ENCODE data around the gene ADGRG4. TPM values are rescaled to one million over a fixed set of nuclear protein-coding genes. Genes with fewer than 3 reads are reported as not detected.

ADGRG4 gene
- polyA plus RNA-seq, 4 donors: not detected

DNA sequence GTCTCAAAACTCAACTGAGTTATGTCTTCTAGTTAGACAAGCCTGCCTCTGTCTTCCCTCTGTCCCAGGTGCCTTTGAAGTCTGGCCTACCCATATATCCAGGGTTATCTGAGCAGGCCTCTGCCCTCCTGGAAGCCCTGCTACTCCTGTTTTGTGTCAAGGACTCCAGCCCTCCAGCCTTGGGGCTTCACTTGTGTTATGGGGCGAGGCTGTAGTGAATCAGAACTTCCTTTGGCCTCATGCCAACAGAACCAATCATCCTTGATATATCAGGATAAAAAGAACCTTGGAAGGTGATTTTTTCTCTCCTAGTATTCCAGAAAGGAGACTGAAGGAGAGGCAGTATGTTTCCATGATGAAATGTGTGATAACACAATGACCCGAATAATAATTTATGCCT is 8.9 kb upstream of the ADGRG4 start:
- no peak for DNase-seq (ENCODE audit: low read depth in 4 of 4, low spot score in 2 of 4)

DNA sequence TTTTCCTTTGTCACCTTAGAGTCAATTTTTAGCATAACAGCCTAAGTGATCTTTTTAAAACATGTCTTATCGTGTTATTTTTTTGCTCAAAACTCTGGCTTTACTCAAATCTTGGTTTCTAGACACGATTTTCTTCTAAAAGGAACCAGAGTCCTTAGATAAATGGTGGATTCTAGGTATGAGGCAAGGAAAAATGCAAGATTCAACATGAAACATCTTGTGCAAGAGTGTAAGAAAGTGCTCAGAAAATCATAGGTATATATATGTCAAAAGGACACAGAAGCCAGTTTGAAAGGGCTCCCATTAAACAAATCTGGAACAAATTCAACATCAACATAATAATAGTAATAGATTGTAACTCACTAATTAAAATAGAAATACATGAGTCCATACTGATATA is 8.1 kb upstream of the ADGRG4 start:
- no peak for DNase-seq (ENCODE audit: low read depth in 4 of 4, low spot score in 2 of 4)

DNA sequence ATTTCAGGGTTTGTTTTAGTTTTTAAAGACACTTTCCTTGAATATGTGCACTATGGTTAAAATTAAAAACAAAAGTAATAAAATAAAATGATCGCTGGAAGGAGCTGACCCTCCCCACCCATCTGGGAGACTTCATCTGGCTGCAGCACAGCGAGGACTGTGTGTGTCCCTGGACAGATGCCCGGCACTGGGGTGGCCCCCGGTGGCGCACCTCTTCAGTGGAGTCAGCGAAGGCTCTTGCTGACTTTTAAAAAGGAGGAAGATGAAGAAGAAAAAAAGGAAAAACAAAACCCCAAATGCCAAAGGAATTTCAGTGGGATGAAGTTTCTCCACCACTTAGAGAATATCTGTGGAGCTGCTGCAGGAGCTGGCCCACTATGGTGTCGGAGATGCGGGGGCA is 5.4 kb upstream of the ADGRG4 start:
- no peak for DNase-seq (ENCODE audit: low read depth in 4 of 4, low spot score in 2 of 4)

DNA sequence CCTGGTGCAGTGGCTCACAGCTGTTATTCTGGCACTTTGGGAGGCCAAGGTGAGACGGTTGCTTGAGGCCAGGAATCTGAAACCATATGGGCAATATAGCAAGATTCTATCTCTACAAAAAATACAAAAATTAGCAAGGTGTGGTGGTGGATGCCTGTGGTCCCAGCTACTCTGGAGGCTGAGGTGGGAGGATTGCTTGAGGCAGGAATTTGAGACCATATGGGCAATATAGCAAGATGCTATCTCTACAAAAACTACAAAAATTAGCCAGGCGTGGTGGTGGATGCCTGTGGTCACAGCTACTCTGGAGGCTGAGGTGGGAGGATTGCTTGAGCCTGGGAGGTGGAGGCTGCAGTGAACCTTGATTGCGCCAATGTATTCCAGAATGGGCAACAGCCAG is 2.3 kb downstream of the ADGRG4 start:
- DNase-seq (ENCODE audit: low read depth in 4 of 4, low spot score in 2 of 4): no peak

DNA sequence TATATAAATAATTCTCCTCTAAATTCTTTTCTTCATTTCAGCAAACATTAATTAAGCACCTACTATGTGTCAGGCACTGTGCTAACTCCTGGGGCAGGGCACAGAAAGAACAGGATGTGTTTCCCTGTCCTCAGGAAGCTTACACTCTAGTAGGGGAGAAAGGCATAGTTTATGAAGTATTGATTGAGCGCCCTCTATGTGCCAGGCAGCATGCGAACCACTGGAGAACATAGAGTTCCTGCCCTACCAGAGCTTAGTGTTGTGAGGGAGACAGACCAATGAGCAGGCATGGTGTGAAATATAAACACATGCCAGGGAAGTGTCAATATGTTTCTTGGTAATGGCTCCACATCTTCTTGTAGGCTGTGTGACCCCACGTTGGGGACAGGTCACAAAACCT is 3.7 kb downstream of the ADGRG4 start:
- DNase-seq (ENCODE audit: low read depth in 4 of 4, low spot score in 2 of 4): no peak

DNA sequence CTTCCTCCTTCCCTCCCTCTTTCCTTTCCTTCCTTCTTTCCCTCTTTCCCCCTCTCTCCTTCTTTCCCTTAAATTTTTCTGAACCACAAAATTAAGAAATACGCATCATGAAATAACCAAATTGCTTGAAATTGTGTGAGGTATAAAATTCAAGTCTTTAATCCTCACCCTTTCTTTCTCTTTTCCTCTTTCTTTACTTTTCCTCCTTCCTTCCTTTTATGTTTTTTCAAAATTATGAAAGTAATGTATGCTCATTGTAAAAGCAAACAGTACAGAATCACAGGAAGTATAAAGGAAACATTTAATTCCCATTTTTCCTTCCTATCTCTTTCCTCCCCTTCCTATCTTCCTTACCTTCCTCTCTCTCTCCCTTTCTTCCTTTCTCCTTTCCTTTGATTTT is 5.4 kb downstream of the ADGRG4 start:
- DNase-seq (ENCODE audit: low read depth in 4 of 4, low spot score in 2 of 4): no peak

DNA sequence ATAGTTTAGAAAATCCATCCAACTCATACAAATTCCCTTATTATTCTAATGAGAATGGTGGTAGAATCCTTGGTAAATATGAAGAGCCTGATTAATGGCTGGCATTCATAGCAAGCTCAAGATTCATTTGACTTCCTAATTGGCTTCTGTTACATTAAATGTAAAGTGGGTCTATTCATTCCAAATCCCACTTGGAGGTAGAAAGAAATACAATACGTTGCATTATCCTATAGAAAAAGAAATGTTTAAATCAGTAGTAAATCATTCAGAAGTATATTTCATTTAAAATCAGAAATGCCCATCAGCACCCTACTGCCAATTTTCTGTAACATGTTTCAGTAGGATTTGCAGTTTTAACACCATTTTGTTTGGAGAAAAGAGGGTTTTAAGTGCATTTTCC is 6.7 kb downstream of the ADGRG4 start:
- DNase-seq (ENCODE audit: low read depth in 4 of 4, low spot score in 2 of 4): no peak

DNA sequence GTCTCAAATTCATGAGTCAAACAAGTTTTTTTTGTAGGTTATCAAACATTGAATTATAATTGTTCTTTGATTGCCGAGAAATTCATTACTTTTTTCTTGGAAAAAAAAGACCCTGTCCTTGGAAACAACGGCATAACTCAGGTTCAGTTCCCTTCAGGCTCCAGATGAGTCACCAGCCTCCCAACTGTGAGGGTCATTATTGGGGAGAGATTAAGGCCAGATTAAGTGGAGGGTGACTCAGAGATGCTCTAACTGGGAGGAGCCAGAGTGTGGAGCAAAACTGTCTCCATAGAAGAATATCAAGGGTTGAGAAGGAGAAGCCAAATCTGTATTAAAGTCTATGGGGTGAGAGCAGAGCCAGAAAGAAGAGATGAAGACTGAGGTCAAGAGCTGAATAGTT is 9.6 kb downstream of the ADGRG4 start:
- no peak for DNase-seq (ENCODE audit: low read depth in 4 of 4, low spot score in 2 of 4)

DNA sequence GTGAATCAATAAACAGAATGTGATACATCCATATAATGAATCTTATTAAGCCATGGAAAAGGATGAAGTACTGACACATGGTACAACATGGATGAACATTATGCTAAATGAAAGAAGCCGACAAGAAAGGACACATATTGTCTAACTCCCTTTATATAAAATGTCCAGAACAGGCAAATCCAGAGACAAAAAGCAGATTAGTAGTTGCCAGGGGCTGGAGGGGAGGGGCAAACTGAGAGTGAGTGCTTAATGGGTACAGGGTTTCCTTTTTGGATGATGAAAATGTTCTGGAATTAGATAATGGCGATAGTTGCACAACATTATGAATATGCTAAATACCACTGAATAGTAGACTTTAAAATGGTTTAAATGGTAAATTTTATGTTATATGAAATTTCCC is 17.4 kb downstream of the ADGRG4 start:
- no peak for DNase-seq (ENCODE audit: low read depth in 4 of 4, low spot score in 2 of 4)

DNA sequence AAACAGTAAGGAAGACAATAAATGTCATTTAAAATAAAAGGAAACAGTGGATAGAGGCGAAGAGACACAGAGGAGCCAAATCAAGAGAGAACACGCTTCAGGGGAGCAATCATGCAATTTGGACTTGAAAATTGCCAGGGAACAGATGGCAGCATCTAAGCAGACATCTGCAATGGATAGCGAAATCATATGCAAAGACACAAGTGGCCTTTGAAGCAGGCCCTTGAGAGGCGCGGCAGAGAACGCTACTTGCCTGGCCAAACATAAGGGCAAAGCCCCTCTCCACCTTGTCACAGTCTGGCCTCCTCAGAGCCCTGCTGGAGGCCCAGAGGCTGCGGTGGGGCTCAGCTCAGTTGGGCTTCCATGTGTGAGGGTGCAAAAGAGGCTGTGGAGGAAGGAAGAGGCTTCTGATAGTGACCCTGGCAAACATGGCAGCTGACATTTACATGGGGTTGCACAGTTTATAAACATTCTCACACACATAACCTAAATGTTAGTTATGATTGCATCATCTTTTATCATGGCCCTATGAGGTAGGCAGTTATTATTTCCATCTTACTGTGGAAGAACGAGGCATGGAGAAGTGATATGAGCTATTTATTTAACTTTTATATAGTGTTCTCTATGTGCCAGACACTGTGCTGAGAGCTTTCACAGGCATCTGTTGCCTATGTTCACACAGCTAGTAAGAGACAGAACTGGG is 18.3 kb downstream of the ADGRG4 start:
- no peak for DNase-seq (ENCODE audit: low read depth in 4 of 4, low spot score in 2 of 4)

DNA sequence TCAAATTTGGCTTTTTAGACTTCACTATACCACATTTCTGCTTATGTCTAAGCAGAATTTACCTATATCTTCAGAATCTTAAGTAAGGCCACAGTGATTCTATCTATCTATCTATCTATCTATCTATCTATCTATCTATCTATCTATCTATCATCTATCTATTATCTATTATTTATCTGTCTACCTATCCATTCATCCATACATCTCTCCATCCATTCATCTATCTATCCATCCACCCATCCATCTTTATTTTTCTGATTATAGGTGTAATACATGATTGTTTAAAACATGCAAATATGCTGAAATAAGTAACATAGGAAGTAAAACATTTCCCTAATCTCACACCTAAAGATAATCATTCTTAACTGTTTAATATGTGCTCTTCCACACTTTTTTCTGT is 18.8 kb downstream of the ADGRG4 start:
- no peak for DNase-seq (ENCODE audit: low read depth in 4 of 4, low spot score in 2 of 4)

DNA sequence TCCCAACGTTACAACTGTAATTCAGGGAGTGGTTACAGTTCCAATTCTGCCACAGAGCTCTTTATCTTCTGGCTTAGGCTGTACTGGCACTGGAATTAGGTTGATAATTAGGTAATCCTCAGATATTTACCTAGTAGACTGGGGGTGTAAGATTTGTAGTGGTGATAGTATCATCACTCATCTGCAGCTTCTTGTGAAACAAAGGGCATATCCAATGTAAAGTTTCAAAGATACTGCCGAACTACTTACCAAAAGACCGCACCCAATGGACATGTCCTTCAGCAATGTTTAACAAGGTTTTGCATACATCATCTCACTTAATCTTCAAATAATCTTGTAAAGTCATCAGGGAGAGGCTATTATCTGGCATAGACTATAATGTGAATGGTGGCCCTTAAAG is 20.8 kb downstream of the ADGRG4 start:
- DNase-seq (ENCODE audit: low read depth in 4 of 4, low spot score in 2 of 4): no peak

DNA sequence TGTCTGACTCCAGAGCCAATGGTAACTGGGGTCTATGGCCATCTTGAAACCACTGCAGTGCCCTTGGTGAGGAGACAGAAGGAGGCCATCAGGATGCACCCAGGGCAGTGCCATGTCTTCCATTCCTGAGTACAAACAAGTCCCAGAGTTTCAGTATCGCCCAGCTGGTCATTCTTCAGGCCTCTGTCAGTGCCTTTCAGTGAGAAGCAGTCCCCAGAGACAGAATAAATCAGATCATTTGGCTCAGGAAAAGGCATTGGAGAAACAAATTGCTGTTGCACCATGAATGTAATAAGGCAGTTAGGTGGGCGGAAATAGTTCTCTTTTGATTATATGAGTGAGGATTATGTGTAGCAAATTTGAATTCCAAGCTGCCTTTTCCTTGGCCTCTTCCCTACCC is 21.3 kb downstream of the ADGRG4 start:
- DNase-seq (ENCODE audit: low read depth in 4 of 4, low spot score in 2 of 4): no peak

DNA sequence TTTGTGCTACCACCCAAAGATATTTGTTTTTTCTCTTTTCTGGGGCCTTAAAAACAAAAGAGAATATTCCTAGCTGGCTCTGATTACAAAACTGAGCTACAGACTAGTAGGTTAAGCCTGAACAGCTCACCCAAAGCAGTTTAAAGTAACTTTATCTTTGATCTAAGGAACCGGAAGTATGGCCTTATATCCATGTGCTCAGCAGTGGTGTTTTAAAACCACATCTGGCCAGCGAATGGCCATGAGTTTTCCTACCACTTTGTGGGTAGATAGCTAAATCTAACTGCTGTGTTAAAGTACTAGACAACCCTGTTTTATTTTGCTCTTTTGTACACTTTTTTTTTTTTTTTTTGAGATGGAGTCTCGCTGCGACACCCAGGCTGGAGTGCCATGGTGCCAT is 24.6 kb downstream of the ADGRG4 start:
- no peak for DNase-seq (ENCODE audit: low read depth in 4 of 4, low spot score in 2 of 4)

DNA sequence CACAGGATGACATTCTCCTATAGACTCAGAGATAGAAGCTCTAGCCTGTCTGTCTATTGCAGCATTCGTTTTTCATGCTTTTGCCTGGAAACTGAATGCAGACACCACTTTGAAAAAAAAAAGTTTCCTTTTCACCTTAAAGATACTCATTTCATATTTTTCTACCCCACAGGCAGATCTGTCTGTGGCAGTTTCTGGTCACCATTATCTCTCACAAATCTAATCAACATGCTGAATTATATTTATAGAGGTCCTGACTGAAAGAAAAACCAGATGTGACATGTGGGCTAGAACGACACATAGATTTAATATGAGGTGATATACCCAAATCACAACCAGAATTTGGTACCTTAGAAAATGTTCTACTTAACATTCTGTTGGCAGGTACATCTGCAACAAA is 28.2 kb downstream of the ADGRG4 start:
- DNase-seq (ENCODE audit: low read depth in 4 of 4, low spot score in 2 of 4): no peak

DNA sequence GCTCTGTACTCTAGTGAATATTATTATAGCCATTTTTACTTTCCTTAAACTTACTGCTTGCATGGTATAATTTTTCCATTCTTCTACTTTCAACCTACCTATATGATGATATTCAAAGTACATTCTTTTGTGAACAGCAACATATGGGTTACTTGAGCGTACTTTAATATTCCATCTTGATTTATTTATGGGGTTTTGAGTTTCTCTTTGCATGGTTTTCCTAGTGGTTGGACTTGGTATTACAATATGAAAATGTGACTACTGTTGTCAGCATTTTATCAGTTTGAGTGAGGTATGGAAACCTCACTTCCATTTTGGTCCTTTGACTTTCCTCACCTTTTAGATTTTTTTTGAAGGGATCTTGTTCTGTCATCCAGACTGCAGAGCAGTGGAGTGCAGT is 35.9 kb downstream of the ADGRG4 start:
- no peak for DNase-seq (ENCODE audit: low read depth in 4 of 4, low spot score in 2 of 4)

DNA sequence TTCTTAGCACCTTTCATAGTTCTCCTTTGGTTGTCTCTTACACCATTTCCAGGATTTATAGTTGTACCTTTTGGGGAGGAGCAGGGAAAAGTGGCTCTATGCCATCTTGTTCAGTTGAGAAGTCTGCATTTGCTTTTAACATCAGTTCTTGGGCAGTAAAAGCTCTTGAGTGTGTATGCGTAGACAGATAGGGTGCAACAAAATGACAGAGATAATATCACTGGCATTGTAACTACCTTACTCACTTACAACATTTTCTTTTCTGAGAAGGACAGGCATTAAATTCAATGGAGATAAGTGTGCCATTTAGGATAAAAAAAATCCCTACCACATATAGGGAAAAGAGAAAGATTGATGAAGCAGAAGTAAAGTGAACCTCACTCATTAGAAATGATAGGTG is 38.9 kb downstream of the ADGRG4 start:
- DNase-seq (ENCODE audit: low read depth in 4 of 4, low spot score in 2 of 4): no peak

DNA sequence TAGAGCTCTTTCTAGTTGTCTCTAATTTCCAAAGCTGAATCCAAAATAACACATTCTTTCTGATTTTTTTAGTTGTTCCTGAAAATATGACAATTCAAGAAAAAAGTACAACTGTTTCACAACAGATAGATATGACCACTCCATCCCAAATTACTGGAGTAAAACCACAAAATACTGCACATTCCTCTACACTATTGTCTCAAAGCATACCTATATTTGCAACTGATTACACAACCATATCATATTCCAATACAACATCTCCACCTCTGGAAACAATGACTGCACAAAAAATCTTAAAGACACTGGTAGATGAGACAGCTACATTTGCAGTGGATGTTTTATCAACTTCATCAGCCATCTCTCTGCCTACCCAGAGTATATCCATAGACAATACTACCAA is 43.6 kb downstream of the ADGRG4 start:
- DNase-seq (ENCODE audit: low read depth in 4 of 4, low spot score in 2 of 4): no peak

DNA sequence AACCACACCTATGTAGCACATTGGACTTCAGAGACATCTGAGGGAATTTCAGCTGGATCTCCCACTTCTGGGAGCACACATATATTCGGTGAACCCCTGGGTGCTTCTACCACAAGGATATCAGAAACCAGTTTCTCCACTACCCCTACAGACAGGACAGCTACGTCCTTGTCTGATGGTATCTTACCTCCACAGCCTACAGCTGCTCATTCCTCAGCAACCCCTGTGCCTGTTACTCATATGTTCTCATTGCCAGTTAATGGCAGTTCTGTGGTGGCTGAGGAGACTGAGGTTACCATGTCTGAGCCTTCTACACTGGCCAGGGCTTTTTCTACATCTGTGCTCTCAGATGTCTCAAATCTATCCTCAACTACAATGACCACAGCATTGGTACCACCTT is 45.7 kb downstream of the ADGRG4 start:
- no peak for DNase-seq (ENCODE audit: low read depth in 4 of 4, low spot score in 2 of 4)

DNA sequence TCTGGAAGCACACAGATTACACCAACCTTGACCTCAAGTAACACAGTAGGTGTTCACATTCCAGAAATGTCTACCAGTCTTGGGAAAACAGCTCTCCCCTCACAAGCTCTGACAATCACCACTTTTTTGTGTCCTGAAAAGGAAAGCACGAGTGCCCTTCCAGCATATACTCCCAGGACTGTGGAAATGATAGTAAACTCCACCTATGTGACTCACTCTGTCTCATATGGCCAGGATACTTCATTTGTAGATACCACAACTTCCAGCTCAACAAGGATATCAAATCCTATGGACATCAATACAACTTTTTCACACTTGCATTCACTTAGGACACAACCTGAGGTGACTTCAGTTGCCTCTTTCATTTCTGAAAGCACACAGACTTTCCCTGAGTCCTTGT is 46.9 kb downstream of the ADGRG4 start:
- no peak for DNase-seq (ENCODE audit: low read depth in 4 of 4, low spot score in 2 of 4)

DNA sequence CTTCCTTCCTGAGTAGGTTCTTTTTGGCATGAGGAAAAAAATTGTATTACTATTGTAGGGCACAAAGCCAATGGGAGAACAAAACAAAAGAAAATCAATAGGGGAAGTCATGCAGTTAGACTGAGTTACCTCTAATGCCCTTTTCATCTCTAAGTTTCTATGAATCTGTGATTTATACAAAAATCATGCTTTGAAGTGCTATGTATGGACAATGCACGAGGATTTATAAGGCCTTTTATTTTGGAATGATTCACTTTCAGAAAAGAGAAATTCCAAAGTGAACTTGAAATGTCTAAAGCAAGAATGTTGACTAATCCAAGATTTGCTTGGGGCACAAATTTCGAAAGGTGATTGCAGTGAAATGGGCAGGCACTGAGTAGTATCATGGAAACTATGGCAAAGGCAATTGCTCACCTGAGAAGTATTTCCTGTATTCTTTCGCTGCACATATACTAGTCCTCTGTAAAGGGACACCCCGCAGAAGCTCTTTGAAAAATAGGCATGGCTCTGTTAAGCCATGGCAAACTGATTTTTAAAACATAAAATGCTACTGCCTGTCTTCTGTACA is 52.8 kb downstream of the ADGRG4 start:
- DNase-seq (ENCODE audit: low read depth in 4 of 4, low spot score in 2 of 4): no peak

DNA sequence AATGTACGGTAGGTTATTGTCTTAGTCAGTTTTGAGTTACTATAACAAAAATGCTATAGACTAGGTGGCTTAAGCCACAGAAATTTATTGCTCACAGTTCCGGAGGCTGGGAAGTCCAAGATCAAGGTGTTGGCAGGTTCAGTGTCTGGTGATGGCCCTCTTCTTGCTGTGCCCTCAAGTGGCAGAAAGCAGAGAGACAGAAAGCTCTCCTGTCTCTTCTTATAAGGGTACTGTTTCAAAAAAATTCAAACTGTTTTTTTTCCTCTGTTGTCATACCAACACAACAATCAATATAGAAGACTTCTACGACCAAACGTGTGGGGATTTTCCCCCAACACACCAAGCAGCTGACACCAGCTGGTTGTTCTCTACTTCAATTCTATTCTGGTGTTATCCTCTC is 53.4 kb downstream of the ADGRG4 start:
- no peak for DNase-seq (ENCODE audit: low read depth in 4 of 4, low spot score in 2 of 4)

DNA sequence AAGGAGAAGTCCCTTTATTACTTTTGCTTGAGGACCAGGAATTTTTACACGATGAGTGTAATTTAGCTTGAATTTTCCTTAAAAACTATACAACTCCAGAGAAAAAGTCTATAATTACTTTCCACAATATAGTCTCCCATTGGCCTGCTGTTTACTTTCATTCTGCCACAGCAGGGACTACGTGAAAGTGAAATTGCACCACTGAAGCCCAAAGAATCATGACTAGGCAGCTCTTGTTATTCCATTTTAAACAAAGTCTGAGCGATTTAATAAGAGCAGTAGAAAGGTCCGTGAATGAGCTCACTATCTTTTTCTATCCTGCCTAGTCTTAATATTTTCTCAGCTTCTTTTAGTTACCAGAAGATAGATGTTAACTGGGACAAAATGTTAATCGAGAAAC is 68.6 kb downstream of the ADGRG4 start:
- DNase-seq (ENCODE audit: low read depth in 4 of 4, low spot score in 2 of 4): no peak
